Measurements from ENCODE around the gene UGT1A8. TPM values are rescaled to one million over a fixed set of nuclear protein-coding genes. Genes with fewer than 3 reads are reported as not detected.
A peak's percentile ranks its signal among the peaks of the same experiment; 100 is the strongest.

Gene UGT1A8
- total and polyA plus RNA-seq, 2 experiments from 2014 or later = not detected

DNA sequence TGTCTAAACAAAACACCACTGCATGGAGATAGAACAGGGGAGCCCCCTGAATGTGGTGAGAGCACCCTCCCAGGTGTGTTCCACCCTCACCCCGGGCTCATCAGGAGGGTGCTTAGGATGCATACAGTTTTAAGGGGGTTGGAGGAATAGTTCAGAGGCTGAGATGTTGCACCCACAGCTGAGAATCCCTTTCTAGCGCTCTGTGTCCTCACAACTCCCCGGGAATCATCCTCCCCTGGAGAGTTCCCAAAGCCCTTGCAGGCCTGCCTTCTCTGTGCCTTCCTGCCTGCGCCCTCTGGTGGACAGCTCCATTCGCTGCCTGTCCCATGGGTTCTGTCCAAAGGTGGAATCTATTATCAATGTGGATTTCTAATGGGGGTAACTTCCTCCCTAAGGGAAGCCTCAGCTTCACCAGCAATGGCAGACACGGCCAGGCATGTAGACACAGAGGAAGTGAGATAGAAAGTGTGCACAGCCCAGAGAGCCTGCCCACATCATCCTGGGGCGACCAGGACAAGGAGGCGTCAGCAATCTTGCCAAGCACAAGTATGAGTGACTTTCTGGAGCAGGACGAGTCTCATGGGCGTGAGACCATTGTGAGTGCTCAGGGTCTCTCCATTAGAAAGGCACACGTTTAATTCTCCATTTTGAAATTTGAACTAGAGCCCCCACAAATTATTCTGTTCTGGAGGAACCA is 94.0 kb downstream of the UGT1A8 start:
- Histone ChIP-seq H3K9ac (no peak overlapping the region), H4K20me1 (ENCODE audit: insufficient read depth) (no peaks in the 10 kb centered on the region), H3K27ac (no peak overlapping the region), H3K4me1 (ENCODE audit: insufficient read depth) (peaks cover 8% of the 10 kb centered on the region; the same call in 1 of the 2 replicates), H2AFZ (no peak overlapping the region), H3K79me2 (ENCODE audit: insufficient read depth) (no peaks in the 10 kb centered on the region), H3F3A (ENCODE audit: insufficient read depth) (no peaks in the 10 kb centered on the region), H3K9me2 (ENCODE audit: insufficient read depth) (no peaks in the 10 kb centered on the region), H3K36me3 (ENCODE audit: low read depth) (no peaks in the 10 kb centered on the region), H3K4me2 (ENCODE audit: unreplicated experiment) (no peak overlapping the region), H3K4me3 (no peak overlapping the region), H3K9me3 (ENCODE audit: low read depth) (no peaks in the 10 kb centered on the region), H3K27me3 (replicated peaks; ENCODE audit: insufficient read depth) (peaks cover 61% of the 10 kb centered on the region)
- DNase-seq = peak; percentile 88
- 18 to 19% methylated on average over 11 of the region's 11 CpGs for WGBS, 2 experiments (ENCODE audit: low coverage in 1 of 2, low lambda C conversion rate in 2 of 2, missing lambda C conversion rate in 2 of 2)
- in situ Hi-C loops (cut with MboI) = loop anchor here (10.0 kb wide), 1 partner anchor 257 kb away; no protein-coding TSS in a partner anchor
- TF ChIP-seq EZH2 (IDR thresholded peaks at IDR 0.05; ENCODE audit: insufficient read depth, poor library complexity, severe bottlenecking) (no peak), EZH2phosphoT487 (IDR thresholded peaks at IDR 0.05; ENCODE audit: insufficient read depth, low read depth) (no peak)

DNA sequence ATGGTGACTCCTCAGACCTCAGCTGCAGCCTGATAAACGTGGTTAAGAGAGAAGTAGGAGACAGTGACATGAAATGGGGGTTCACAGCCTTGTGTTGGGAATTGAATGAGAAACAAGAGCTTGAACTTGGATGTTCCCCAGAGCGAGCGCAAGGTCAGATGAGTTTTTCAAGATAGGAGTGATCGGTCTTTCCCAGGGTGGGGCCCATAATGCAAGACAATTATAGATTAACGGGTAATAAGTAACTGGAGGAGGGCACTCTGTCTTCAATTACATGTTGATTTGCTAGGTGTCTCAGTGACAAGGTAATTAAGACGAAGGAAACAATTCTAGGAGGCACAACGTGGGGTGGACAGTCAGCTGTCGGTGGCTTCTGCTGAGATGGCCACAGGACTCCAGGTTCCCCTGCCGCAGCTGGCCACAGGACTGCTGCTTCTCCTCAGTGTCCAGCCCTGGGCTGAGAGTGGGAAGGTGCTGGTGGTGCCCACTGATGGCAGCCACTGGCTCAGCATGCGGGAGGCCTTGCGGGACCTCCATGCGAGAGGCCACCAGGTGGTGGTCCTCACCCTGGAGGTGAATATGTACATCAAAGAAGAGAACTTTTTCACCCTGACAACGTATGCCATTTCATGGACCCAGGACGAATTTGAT is 95.3 kb downstream of the UGT1A8 start, which contains the start of gene UGT1A5:
Gene UGT1A5 (plus strand): TSS at position 297 of the 651 bp plus-strand sequence. CDS start 85 bp downstream, at position 382.
- Histone ChIP-seq H3K79me2 (ENCODE audit: insufficient read depth) (no peaks in the 10 kb centered on the region), H4K20me1 (ENCODE audit: insufficient read depth) (no peaks in the 10 kb centered on the region), H3K27me3 (replicated peaks; ENCODE audit: insufficient read depth) (peaks cover 64% of the 10 kb centered on the region), H3K27ac (no peak within 1 kb of the TSS), H3K4me3 (no peak within 1 kb of the TSS), H2AFZ (no peak within 1 kb of the TSS), H3K4me1 (ENCODE audit: insufficient read depth) (peaks cover 6% of the 10 kb centered on the region; the same call in 1 of the 2 replicates), H3K9me3 (ENCODE audit: low read depth) (no peaks in the 10 kb centered on the region), H3K36me3 (ENCODE audit: low read depth) (no peaks in the 10 kb centered on the region), H3K9me2 (ENCODE audit: insufficient read depth) (no peaks in the 10 kb centered on the region), H3K9ac (no peak within 1 kb of the TSS), H3K4me2 (ENCODE audit: unreplicated experiment) (no peak within 1 kb of the TSS), H3F3A (ENCODE audit: insufficient read depth) (no peaks in the 10 kb centered on the region)
- TF ChIP-seq EZH2phosphoT487 (IDR thresholded peaks at IDR 0.05; ENCODE audit: insufficient read depth, low read depth) = no peak
- no peak for TF ChIP-seq EZH2 (IDR thresholded peaks at IDR 0.05; ENCODE audit: insufficient read depth, poor library complexity, severe bottlenecking)
- 40 to 45% methylated on average over 14 of the region's 14 CpGs for WGBS, 2 experiments (ENCODE audit: low coverage in 1 of 2, low lambda C conversion rate in 2 of 2, missing lambda C conversion rate in 2 of 2)
- in situ Hi-C loops (cut with MboI) = loop anchor here (10.0 kb wide), 1 partner anchor 258 kb away; no protein-coding TSS in a partner anchor
- no peak for DNase-seq

DNA sequence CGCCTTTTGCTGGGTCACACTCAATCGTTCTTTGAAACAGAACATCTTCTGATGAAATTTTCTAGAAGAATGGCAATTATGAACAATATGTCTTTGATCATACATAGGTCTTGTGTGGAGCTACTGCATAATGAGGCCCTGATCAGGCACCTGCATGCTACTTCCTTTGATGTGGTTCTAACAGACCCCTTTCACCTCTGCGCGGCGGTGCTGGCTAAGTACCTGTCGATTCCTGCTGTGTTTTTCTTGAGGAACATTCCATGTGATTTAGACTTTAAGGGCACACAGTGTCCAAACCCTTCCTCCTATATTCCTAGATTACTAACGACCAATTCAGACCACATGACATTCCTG is 95.8 kb downstream of the UGT1A8 start:
- H3K36me3 ChIP-seq (ENCODE audit: low read depth) = no peaks in the 10 kb centered on the region
- no peak for TF ChIP-seq EZH2 (IDR thresholded peaks at IDR 0.05; ENCODE audit: insufficient read depth, poor library complexity, severe bottlenecking)
- TF ChIP-seq EZH2phosphoT487 (IDR thresholded peaks at IDR 0.05; ENCODE audit: insufficient read depth, low read depth) = no peak
- in situ Hi-C loops (cut with MboI) = loop anchor here (10.0 kb wide), 1 partner anchor 258 kb away; no protein-coding TSS in a partner anchor
- no peak overlapping the region for H3K4me3 ChIP-seq
- H3K27ac ChIP-seq = no peak overlapping the region
- no peak overlapping the region for H3K9ac ChIP-seq
- peaks cover 65% of the 10 kb centered on the region for H3K27me3 ChIP-seq (replicated peaks; ENCODE audit: insufficient read depth)
- no peak overlapping the region for H3K4me2 ChIP-seq (ENCODE audit: unreplicated experiment)
- H3K9me2 ChIP-seq (ENCODE audit: insufficient read depth) = no peaks in the 10 kb centered on the region
- H3K79me2 ChIP-seq (ENCODE audit: insufficient read depth) = no peaks in the 10 kb centered on the region
- no peaks in the 10 kb centered on the region for H3F3A ChIP-seq (ENCODE audit: insufficient read depth)
- 48 to 54% methylated on average over 7 of the region's 7 CpGs for WGBS, 2 experiments (ENCODE audit: low coverage in 1 of 2, low lambda C conversion rate in 2 of 2, missing lambda C conversion rate in 2 of 2)
- H3K9me3 ChIP-seq (ENCODE audit: low read depth) = no peaks in the 10 kb centered on the region
- no peak for DNase-seq
- peaks cover 1% of the 10 kb centered on the region; the same call in 1 of the 2 replicates for H3K4me1 ChIP-seq (ENCODE audit: insufficient read depth)
- H4K20me1 ChIP-seq (ENCODE audit: insufficient read depth) = no peaks in the 10 kb centered on the region
- H2AFZ ChIP-seq = no peak overlapping the region

DNA sequence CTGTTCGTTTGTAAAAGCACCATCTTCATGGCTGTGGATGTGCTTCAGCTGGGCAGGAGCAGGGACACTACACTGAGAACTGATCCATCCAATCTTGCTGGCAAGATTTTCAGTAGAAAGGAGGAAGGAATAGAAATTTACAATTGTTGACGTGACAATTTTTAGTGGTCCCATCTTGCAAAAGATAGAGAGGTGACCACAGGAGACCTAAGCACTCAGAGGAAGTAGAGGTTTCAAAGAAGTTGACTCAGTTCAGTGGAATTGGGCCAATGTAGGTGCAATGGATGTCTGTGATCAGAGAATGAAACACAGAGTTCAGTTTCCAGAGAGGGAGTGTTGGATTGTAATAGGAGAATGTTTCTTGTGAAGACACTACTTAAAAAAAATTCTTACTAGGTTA is 96.7 kb downstream of the UGT1A8 start:
- no peak for DNase-seq
- H3K36me3 ChIP-seq (ENCODE audit: low read depth) = no peaks in the 10 kb centered on the region
- H3K9ac ChIP-seq = no peak overlapping the region
- H4K20me1 ChIP-seq (ENCODE audit: insufficient read depth) = no peaks in the 10 kb centered on the region
- no peak overlapping the region for H3K27ac ChIP-seq
- no peaks in the 10 kb centered on the region for H3F3A ChIP-seq (ENCODE audit: insufficient read depth)
- no peak overlapping the region for H3K4me3 ChIP-seq
- in situ Hi-C loops (cut with MboI) = loop anchor here (10.0 kb wide), 1 partner anchor 259 kb away; no protein-coding TSS in a partner anchor
- H3K9me3 ChIP-seq (ENCODE audit: low read depth) = no peaks in the 10 kb centered on the region
- 60 to 74% methylated on average over 2 of the region's 2 CpGs for WGBS, 2 experiments (ENCODE audit: low coverage in 1 of 2, low lambda C conversion rate in 2 of 2, missing lambda C conversion rate in 2 of 2)
- no peak for TF ChIP-seq EZH2phosphoT487 (IDR thresholded peaks at IDR 0.05; ENCODE audit: insufficient read depth, low read depth)
- TF ChIP-seq EZH2 (IDR thresholded peaks at IDR 0.05; ENCODE audit: insufficient read depth, poor library complexity, severe bottlenecking) = no peak
- H3K9me2 ChIP-seq (ENCODE audit: insufficient read depth) = no peaks in the 10 kb centered on the region
- H3K4me2 ChIP-seq (ENCODE audit: unreplicated experiment) = no peak overlapping the region
- H3K4me1 ChIP-seq (ENCODE audit: insufficient read depth) = no peaks in the 10 kb centered on the region
- H3K79me2 ChIP-seq (ENCODE audit: insufficient read depth) = no peaks in the 10 kb centered on the region
- H2AFZ ChIP-seq = no peak overlapping the region
- peaks cover 65% of the 10 kb centered on the region for H3K27me3 ChIP-seq (replicated peaks; ENCODE audit: insufficient read depth)

All from GM23248 (cell line).